Gastrocnemius medialis (tissue), 4 donors: Measurements from ENCODE around the gene LCN15. TPM values are rescaled to one million over a fixed set of nuclear protein-coding genes. Genes with fewer than 3 reads are reported as not detected.
"Not testable (repeated sequence)": the region's sequence is repeated elsewhere in the genome, so short reads cannot be mapped to it uniquely, and the experiment has no call there.

Experiments
- ATAC-seq, 2 donors: fragments of 150-250 bp; one replicate each; pipeline ENCODE4 v1.9.1; 2016
- DNase-seq, 2 donors: peaks; one replicate each; pipeline ENCODE4 v3.0.0-alpha.2; 2019
- H3K27ac ChIP-seq, 4 donors: fragments of 200-600 bp; sonication (generic); 1 replicate in 1 of 4; 2 replicates in 3 of 4; pipeline ENCODE4 v1.5.1; 2016 to 2018; ENCODE audit warnings: mild to moderate bottlenecking in 2 of 4, moderate library complexity in 1 of 4
- H3K27me3 ChIP-seq, 3 donors: fragments of 200-600 bp; sonication (generic) in 2 of 3; 1 replicate in 1 of 3; 2 replicates in 2 of 3; pipeline versions ENCODE4 v1.5.1 to v1.6.0; 2016 to 2019; ENCODE audit warnings: mild to moderate bottlenecking in 1 of 3, moderate library complexity in 1 of 3
- H3K36me3 ChIP-seq, 2 donors: fragments of 200-600 bp; sonication (generic) in 1 of 2; one replicate each; pipeline ENCODE4 v1.5.1; 2017 to 2018
- H3K4me1 ChIP-seq, 2 donors: fragments of 200-600 bp; sonication (generic) in 1 of 2; one replicate each; pipeline ENCODE4 v1.5.1; 2016 to 2017; ENCODE audit warnings: mild to moderate bottlenecking in 2 of 2
- H3K4me3 ChIP-seq, 4 donors: fragments of 200-600 bp; sonication (generic) in 3 of 4; 1 replicate in 1 of 4; 2 replicates in 3 of 4; pipeline ENCODE4 v1.5.1; 2016 to 2019; ENCODE audit warnings: mild to moderate bottlenecking in 2 of 4
- H3K9me3 ChIP-seq, 3 donors: fragments of 200-600 bp; sonication (generic) in 2 of 3; 1 replicate in 1 of 3; 2 replicates in 2 of 3; pipeline ENCODE4 v1.5.1; 2016 to 2019
- POLR2A ChIP-seq, 2 donors: fragments of 450-650 bp; IDR thresholded peaks; one replicate each; pipeline ENCODE4 v1.6.1; 2017; ENCODE audit warnings: antibody characterized with exemption in 2 of 2, mild to moderate bottlenecking in 2 of 2, moderate library complexity in 2 of 2
- in situ Hi-C, 4 donors: fragments of 200-750 bp; cut with MboI; loops; one replicate each; pipeline versions ENCODE4 v1.15.0 to v1.8.0; 2017; ENCODE audit warnings: low sequenced_read_pairs in 4 of 4
- intact Hi-C: fragments of 100-400 bp; cut with DNase I; formaldehyde crosslinking; loops from one replicate; pipeline ENCODE4 v1.15.1; 2023; ENCODE audit warnings: low total_unique reads
- total RNA-seq, 4 donors: library from RNA; depleted of rRNA; stranded (reverse); fragments of >200 nt; gene quantifications; one replicate each; pipeline versions ENCODE4 v1.1.0 to v1.2.3, GENCODE V29; 2016
- TF ChIP-seq, protein P1 (sequence below), 5 experiments: fragments of 450-650 bp in 3 of 5; fragments of 200-600 bp in 2 of 5; sonication (generic) in 2 of 5; IDR thresholded peaks in 4 of 5; conservative IDR thresholded peaks in 1 of 5; 1 replicate in 4 of 5; 2 replicates in 1 of 5; pipeline ENCODE4 v1.5.1; 2016 to 2019; ENCODE audit warnings: antibody characterized with exemption in 5 of 5, mild to moderate bottlenecking in 3 of 5, moderate library complexity in 3 of 5

Gene LCN15
- total RNA-seq, 4 donors from 2014 or later: not detected

DNA sequence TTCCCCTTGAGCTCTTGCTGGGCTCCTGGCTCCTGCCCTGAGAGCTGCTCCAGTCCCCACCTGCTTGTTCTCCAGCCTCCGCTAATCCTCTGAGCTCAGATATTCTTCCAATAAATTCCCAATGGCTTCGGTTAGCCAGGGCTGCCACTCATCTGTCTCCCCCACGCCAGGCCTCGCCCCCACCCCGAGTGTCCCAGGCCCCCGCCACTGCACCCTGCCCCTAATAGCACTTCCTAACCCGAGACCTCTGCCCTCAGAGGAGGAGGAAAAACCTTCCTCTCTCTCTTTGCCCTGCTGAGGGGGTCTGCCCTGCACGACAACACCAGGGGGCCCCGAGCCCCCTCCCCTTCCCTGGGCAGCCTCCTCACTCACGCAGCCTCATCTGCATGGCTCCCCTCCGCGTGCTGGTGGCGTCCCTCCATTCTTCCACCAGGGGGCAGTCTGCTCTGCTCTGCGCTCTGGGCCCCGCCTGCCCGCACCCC, 5.4 kb upstream of the LCN15 start:
- Histone ChIP-seq H3K4me3 (no peak overlapping the region), H3K27ac (no peak overlapping the region), H3K36me3 (no peaks in the 10 kb centered on the region), H3K9me3 (peaks cover 0 to 5% (median 2%) of the 10 kb centered on the region in 3 donors), H3K27me3 (peaks cover 0 to 6% (median 3%) of the 10 kb centered on the region in 3 donors), H3K4me1 (peaks cover 0 to 4% of the 10 kb centered on the region in 2 donors)
- DNase-seq: no peak
- TF ChIP-seq, protein P1, sequence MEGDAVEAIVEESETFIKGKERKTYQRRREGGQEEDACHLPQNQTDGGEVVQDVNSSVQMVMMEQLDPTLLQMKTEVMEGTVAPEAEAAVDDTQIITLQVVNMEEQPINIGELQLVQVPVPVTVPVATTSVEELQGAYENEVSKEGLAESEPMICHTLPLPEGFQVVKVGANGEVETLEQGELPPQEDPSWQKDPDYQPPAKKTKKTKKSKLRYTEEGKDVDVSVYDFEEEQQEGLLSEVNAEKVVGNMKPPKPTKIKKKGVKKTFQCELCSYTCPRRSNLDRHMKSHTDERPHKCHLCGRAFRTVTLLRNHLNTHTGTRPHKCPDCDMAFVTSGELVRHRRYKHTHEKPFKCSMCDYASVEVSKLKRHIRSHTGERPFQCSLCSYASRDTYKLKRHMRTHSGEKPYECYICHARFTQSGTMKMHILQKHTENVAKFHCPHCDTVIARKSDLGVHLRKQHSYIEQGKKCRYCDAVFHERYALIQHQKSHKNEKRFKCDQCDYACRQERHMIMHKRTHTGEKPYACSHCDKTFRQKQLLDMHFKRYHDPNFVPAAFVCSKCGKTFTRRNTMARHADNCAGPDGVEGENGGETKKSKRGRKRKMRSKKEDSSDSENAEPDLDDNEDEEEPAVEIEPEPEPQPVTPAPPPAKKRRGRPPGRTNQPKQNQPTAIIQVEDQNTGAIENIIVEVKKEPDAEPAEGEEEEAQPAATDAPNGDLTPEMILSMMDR (IDR thresholded peaks at IDR 0.05 in 4 of 5, conservative IDR thresholded peaks at IDR 0.05 in 1 of 5): peak in 3 of 5 experiments; percentile 30 to 49 (median 36)
- TF ChIP-seq POLR2A (IDR thresholded peaks at IDR 0.05): no peak
- ATAC-seq: no peak
- intact Hi-C loops (no loop called here), in situ Hi-C loops (no loop called here)

DNA sequence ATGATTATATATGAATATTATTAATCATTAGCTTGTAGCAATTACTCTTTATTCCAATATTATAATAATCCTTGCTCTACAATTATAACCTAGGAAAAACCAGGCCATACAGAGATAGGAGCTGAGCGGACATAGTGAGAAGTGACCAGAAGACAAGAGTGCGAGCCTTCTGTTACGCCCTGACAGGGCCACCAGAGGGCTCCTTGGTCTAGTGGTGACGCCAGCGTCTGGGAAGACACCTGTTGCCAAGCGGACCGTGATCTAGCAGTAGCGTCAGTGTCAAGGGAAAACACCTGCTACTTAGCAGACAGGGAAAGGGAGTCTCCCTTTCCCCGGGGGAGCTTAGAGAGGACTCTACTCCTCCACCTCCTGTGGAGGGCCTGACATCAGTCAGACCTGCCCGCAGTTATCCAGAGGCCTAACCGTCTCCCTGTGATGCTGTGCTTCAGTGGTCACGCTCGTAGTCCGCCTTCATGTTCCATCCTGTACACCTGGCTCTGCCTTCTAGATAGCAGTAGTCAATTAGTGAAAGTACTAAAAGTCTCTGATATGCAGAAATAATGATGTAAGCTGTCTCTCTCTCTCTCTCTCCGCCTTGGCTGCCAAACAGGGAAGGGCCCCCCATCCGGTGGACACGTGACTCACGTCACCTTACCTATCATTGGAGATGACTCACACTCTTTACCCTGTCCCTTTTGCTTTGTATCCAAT, 2.2 kb upstream of the LCN15 start:
- TF ChIP-seq, protein P1 (IDR thresholded peaks at IDR 0.05 in 4 of 5, conservative IDR thresholded peaks at IDR 0.05 in 1 of 5): peak in 2 of 5 experiments; percentile 49 to 52
- H3K27me3 ChIP-seq, H3K9me3 ChIP-seq, H3K36me3 ChIP-seq, in situ Hi-C loops, H3K4me3 ChIP-seq, intact Hi-C loops, H3K4me1 ChIP-seq: not testable (repeated sequence)
- H3K27ac ChIP-seq: peak overlapping the region in 1 of 4 donors; percentile 40
- peak; percentile 60 to 79 for DNase-seq
- ATAC-seq: peak in 1 of 2 donors; percentile 37

DNA sequence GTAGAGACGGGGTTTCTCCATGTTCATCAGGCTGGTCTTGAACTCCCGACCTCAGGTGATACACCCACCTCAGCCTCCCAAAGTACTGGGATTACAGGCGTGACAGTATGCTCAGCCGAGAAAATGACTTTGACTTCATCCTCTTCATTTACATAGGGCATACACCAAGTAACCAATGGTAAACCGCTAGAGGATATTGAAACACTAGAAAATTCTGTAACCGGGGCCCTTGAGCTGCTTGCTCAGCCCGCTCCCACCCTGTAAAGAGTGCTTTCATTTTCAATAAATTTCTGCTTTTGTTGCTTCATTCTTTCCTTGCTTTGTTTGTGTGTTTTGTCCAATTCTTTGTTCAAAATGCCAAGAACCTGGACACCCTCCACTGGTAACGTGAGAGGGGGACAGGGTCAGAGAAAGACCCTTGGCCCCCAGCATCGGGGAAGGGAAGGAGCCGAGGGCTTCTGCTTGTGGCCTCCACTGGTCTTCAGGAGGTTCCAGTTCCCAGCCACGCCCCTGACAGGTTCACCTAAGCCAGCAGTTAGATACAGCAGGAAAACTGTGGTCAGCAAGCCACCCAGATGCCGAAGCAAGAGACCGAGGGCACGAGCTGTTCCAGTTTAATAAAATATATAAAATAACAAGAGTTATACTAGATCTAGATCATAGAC, 1.6 kb upstream of the LCN15 start:
- H3K9me3 ChIP-seq, H3K27me3 ChIP-seq, H3K4me3 ChIP-seq, ATAC-seq, in situ Hi-C loops, H3K4me1 ChIP-seq, intact Hi-C loops, DNase-seq, H3K36me3 ChIP-seq: not testable (repeated sequence)
- peak overlapping the region in 1 of 4 donors; percentile 40 for H3K27ac ChIP-seq

DNA sequence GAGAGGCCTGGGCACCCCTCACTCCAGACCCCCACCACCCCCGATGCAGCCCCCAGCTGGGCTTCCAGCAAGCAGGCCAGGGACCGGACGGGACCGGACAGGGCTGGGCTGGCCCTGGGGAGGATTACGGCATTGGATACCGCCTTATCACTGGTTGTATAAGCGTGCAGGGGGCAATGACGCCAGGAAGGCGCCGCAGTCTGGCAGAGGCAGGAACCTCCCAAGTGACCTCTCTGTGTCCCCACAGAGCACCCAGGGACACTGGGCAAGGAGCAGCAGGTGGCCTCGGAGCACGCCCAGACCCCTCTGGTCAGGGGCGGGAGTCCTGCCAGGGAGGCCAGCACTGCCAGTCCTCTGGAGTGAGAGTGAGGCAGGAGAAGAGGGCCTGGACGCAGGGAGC, 723 bp upstream of the LCN15 start:
- in situ Hi-C loops: no loop called here
- ATAC-seq (peak in 1 of 2 donors; percentile 55), DNase-seq (peak in 1 of 2 donors; percentile 34)
- Histone ChIP-seq H3K27me3 (peaks cover 0 to 6% (median 3%) of the 10 kb centered on the region in 3 donors), H3K4me1 (peaks cover 0 to 4% of the 10 kb centered on the region in 2 donors), H3K27ac (no peak overlapping the region), H3K36me3 (no peaks in the 10 kb centered on the region), H3K9me3 (no peaks in the 10 kb centered on the region), H3K4me3 (no peak overlapping the region)
- TF ChIP-seq, protein P1 (IDR thresholded peaks at IDR 0.05 in 4 of 5, conservative IDR thresholded peaks at IDR 0.05 in 1 of 5): no peak
- no peak for TF ChIP-seq POLR2A (IDR thresholded peaks at IDR 0.05)
- intact Hi-C loops: no loop called here

DNA sequence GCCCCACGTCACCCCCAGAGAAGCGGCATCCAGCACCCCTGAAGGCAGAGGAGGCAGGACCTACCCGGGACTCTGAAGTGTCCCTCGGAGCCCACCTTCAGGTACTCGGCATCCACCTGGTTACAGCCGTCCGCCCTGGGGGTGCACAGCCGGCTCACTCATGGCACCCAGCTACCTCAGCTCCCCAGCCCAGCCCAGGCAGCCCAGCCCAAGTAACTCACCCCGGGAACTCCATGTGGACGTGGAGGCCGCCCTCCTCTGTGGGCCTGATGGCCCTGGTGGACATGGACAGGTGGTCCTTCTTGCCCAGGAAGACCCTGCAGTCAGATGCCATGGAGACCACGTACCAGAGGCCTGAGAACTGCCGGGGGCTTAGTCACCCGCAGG, 676 bp downstream of the LCN15 start:
- Histone ChIP-seq H3K4me1 (peaks cover 0 to 4% of the 10 kb centered on the region in 2 donors), H3K27ac (no peak overlapping the region), H3K9me3 (no peaks in the 10 kb centered on the region), H3K27me3 (peaks cover 0 to 6% (median 0%) of the 10 kb centered on the region in 3 donors), H3K4me3 (no peak overlapping the region), H3K36me3 (no peaks in the 10 kb centered on the region)
- intact Hi-C loops: no loop called here
- DNase-seq (no peak), ATAC-seq (no peak)
- TF ChIP-seq POLR2A (IDR thresholded peaks at IDR 0.05): no peak
- TF ChIP-seq, protein P1 (IDR thresholded peaks at IDR 0.05 in 4 of 5, conservative IDR thresholded peaks at IDR 0.05 in 1 of 5): no peak
- in situ Hi-C loops: no loop called here
